Measurements from ENCODE around the gene ZYG11B.

DNA sequence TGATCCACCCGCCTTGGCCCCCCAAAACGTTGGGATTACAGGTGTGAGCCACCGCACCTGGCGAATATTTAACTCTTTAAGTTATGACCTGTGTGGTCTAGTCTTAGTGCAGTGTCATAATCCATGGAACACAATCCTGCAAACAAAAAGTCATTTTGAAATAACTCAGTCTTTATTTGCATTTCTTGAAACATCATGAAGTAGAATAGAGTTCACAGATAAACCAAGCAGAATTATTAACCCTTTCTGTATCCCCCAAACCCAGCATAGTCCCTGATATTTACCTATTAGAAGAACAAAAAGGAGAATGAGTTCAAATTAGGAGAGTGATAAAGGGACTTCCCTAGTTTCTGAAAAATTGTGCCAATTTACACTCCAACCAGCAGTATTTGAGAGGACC lies 19.9 kb downstream of the ZYG11B start:
- TF ChIP-seq ZFP3 (CRISPR knock-in tag; IDR thresholded peaks at IDR 0.05) = no peak
- no peak for TF ChIP-seq ZFP30 (CRISPR knock-in tag; IDR thresholded peaks at IDR 0.05)
- TF ChIP-seq, protein P1, sequence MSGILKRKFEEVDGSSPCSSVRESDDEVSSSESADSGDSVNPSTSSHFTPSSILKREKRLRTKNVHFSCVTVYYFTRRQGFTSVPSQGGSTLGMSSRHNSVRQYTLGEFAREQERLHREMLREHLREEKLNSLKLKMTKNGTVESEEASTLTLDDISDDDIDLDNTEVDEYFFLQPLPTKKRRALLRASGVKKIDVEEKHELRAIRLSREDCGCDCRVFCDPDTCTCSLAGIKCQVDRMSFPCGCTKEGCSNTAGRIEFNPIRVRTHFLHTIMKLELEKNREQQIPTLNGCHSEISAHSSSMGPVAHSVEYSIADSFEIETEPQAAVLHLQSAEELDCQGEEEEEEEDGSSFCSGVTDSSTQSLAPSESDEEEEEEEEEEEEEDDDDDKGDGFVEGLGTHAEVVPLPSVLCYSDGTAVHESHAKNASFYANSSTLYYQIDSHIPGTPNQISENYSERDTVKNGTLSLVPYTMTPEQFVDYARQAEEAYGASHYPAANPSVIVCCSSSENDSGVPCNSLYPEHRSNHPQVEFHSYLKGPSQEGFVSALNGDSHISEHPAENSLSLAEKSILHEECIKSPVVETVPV (CRISPR knock-in tag; IDR thresholded peaks at IDR 0.05) = no peak
- TF ChIP-seq BACH2 (CRISPR knock-in tag; IDR thresholded peaks at IDR 0.05; ENCODE audit: borderline replicate concordance) = no peak
- TF ChIP-seq TOX (CRISPR knock-in tag; IDR thresholded peaks at IDR 0.05; ENCODE audit: borderline replicate concordance) = no peak
- TF ChIP-seq, protein P2, sequence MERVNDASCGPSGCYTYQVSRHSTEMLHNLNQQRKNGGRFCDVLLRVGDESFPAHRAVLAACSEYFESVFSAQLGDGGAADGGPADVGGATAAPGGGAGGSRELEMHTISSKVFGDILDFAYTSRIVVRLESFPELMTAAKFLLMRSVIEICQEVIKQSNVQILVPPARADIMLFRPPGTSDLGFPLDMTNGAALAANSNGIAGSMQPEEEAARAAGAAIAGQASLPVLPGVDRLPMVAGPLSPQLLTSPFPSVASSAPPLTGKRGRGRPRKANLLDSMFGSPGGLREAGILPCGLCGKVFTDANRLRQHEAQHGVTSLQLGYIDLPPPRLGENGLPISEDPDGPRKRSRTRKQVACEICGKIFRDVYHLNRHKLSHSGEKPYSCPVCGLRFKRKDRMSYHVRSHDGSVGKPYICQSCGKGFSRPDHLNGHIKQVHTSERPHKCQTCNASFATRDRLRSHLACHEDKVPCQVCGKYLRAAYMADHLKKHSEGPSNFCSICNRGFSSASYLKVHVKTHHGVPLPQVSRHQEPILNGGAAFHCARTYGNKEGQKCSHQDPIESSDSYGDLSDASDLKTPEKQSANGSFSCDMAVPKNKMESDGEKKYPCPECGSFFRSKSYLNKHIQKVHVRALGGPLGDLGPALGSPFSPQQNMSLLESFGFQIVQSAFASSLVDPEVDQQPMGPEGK (CRISPR knock-in tag; IDR thresholded peaks at IDR 0.05; ENCODE audit: borderline replicate concordance) = no peak
- TF ChIP-seq, protein P3, sequence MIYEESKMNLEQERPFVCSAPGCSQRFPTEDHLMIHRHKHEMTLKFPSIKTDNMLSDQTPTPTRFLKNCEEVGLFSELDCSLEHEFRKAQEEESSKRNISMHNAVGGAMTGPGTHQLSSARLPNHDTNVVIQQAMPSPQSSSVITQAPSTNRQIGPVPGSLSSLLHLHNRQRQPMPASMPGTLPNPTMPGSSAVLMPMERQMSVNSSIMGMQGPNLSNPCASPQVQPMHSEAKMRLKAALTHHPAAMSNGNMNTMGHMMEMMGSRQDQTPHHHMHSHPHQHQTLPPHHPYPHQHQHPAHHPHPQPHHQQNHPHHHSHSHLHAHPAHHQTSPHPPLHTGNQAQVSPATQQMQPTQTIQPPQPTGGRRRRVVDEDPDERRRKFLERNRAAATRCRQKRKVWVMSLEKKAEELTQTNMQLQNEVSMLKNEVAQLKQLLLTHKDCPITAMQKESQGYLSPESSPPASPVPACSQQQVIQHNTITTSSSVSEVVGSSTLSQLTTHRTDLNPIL (CRISPR knock-in tag; IDR thresholded peaks at IDR 0.05; ENCODE audit: low read depth) = no peak
- TF ChIP-seq ARNTL (CRISPR knock-in tag; IDR thresholded peaks at IDR 0.05; ENCODE audit: borderline replicate concordance, low read depth) = no peak
- no peak for TF ChIP-seq CSDC2 (CRISPR knock-in tag; IDR thresholded peaks at IDR 0.05)
- TF ChIP-seq OSR1 (CRISPR knock-in tag; IDR thresholded peaks at IDR 0.05) = no peak
- no peak for TF ChIP-seq ISL1 (CRISPR knock-in tag; IDR thresholded peaks at IDR 0.05)
